Measurements from ENCODE around the gene HBEGF.
A peak's percentile ranks its signal among the peaks of the same experiment; 100 is the strongest.

DNA sequence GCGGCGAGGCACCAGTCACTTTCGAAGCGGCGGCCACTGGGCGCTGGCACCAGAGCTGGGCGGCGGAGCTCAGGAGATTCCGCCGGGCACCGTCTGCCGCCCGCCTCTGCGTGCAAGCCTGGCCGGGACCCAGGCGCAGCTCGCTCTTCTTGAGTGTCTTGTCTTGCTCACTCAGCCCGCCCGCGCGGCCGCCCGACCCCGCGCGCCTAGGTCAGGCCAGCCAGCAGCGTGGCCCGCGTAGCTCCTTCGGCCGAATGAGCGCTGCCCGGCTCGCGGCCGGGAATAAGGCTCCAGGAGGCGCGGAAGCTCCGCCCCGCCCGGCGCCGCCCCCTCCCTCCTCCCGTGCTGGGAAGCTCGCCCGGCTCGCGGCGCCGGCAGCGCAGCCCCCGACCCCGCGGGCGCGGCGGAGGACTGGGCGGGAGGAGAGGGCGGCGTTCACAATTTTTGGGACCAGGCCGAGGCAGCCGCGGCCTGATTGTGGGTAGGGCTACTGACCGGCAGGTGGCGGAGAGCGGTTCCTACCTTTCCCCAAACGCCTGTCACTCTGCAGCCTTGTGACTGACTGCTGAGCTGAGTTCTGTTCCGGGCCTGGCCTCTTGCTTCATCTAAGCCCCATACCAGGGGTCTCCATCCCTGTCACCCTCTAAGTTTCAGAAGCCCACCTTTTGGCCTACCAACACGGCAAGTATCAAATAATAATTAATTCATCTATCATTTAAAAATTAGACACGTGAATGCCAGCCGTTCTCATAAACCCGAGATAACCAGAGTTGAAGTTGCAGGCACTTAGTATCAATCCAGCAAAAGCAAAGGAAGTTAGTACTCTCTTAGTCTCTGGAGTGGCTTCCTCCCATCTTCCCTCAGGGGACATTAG lies at the start of gene HBEGF:
- TF ChIP-seq CTCF (conservative IDR thresholded peaks at IDR 0.05): peak; percentile 86
- peak; percentile 29; the same call in 1 of the 2 replicates for TF ChIP-seq ZFX (IDR thresholded peaks at IDR 0.05)

All from C4-2B (cell line).